NCI-H345 treated with DMSO at 0.1 percent for 48 hours (cell line): ENCODE measurements around the gene PPP3CA.

Experiments
- DNase-seq: peaks from one replicate; lab custom pipeline; 2025; ENCODE audit not compliant: unreplicated experiment; lab: John Stamatoyannopoulos, UW

The PPP3CA gene

DNA sequence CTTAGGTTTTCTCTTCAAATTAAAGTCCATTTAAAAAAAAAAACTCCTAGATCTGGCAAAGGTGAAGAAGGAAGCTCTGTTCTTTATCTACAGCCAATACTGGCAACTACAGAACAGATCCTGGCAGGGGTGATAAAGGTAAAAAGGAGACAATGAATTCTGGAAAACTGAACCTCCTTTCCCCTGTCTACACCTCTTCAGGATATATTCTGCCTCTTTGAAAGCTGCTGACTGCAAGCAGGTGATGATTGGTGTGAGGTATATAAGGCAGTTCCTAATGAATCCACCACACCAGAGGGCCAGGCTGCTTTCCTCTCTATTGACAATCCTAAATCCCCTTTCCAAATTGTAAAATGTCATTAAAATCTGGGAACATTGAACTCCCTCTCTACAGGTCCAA is 370.1 kb downstream of the PPP3CA start:
- DNase-seq, result no peak
